ENCODE data around the gene CYS1. TPM values are rescaled to one million over a fixed set of nuclear protein-coding genes. Genes with fewer than 3 reads are reported as not detected.

CYS1 gene, protein sequence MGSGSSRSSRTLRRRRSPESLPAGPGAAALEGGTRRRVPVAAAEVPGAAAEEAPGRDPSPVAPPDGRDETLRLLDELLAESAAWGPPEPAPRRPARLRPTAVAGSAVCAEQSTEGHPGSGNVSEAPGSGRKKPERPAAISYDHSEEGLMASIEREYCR
- total RNA-seq = 1.2 TPM in 1 of 2 replicates, not detected in the other

GRCh38 chr2:10079870-10080535 is at the start of gene CYS1:
Gene CYS1 (minus strand): TSS chr2:10080411. CDS start chr2:10080223, 188 bp downstream.

DNA sequence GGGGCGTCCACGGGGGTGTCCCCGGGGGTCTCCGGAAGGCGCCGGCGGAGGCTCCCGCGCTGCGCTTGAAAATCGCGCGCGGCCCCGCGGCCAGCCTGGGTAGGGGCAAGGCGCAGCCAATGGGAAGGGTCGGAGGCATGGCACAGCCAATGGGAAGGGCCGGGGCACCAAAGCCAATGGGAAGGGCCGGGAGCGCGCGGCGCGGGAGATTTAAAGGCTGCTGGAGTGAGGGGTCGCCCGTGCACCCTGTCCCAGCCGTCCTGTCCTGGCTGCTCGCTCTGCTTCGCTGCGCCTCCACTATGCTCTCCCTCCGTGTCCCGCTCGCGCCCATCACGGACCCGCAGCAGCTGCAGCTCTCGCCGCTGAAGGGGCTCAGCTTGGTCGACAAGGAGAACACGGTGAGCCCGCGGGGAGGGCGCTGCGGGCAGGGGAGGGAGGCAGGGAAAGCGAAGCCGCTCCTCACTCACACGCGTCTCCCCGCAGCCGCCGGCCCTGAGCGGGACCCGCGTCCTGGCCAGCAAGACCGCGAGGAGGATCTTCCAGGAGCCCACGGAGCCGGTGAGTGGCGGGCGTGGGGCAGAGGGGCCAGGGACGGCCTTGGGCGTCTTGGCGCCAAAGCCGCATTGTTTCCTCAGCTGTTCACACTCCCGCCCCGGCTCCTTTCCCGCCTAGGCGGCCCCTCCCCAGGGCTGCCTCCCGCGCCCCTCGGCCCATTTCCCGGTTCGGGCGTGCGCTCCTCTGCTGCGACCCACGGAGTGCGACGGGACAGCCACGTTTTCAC is 42.5 kb upstream of the CYS1 start, which contains the start of gene RRM2:
TSS of gene RRM2 (plus strand) at position 240 of the 781 bp plus-strand sequence. CDS start at position 300, 60 bp downstream.

DNA sequence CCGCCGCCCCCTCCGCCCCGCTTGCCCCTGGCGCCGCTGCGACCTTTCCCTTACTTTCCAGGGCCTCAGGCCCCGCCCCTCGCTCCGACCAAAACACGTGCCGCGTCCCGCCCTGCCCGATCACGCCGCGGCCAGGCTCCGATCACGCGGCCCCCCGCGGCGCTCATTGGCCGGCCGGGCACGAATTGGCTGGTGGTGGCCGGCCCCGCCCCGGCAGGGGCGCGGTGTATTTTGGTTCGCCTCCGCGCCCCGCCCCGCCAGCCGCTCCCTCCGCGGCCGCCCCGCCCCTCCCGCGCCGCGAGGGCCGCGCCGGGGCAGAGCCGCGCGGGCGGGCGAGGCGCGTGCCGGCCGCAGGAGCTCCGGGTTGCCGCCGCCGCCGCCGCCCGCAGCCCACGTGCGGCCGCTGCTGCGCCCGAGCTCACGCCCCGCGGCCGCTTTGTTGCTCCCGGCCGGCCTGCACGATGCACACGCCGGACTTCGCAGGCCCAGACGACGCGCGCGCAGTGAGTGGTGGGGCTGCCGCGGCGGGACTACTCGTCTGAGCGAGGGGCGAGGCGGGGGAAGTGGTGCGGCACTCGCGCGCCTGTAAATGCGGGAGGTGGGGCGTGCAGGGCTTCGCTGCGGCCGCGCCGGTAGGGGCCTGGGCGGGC is 36.8 kb downstream of the CYS1 start, which contains the start of gene KLF11:
TSS of gene KLF11 (plus strand) at position 295 of the 650 bp plus-strand sequence. CDS start at position 462, 167 bp downstream.

Other genes with a start within 250 kb of the CYS1 start
- 9.5 and 23.2 TPM in 2 replicates for gene TAF1B, start 236.9 kb downstream of the CYS1 start, total RNA-seq
- gene GRHL1, start 128.7 kb downstream of the CYS1 start, total RNA-seq = under 0.01 TPM in 1 of 2 replicates, not detected in the other
- 1.8 and 2.0 TPM in 2 replicates for gene KLF11, start 36.9 kb downstream of the CYS1 start, total RNA-seq
- 95.7 and 98.9 TPM in 2 replicates for gene RRM2, start 42.3 kb upstream of the CYS1 start, total RNA-seq
- gene HPCAL1, start 222.5 kb upstream of the CYS1 start, total RNA-seq = 64.2 and 69.5 TPM in 2 replicates